Fibroblast of skin of right biceps (primary cell): ENCODE results near the gene MIOX.
"Not testable (repeated sequence)": the region's sequence is repeated elsewhere in the genome, so short reads cannot be mapped to it uniquely, and the experiment has no call there.

Experiments
- DNase-seq: peaks from one replicate; pipeline ENCODE4 v3.0.0-alpha.2; 2013

MIOX gene

DNA sequence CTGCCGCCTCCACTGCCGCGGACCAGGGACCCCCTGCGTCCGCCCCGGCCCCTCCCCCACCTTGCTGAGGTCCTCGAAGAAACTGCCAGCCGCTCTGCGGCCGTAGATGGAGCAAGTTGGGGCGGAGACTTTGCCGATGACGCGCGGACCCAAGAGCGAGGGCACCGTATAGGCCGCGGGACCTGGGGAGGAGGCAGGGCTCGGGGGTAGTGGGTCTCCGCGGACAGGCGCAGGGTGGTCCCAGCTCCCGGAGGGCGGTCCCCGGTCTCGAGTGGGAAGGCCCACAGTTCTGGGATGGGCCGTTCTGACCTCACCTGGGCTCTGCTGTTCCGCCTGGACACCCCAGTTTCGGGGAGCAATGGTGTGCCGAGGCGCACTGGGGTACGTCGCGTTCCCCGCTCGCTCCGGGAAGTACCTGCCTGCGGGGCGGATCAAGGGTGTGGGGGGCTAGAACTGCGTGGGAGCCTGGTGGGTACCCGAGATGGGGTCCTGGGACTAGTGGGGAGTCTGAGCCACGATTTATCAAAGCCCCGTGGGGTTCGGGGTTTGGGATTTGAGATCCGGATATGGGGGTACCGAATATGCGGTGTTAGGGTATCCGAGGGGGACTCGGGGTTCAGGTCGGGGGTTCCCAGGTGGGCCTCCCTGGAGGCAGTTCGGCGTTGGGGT is 44.4 kb downstream of the MIOX start:
- DNase-seq: peak; percentile 74

GRCh38 chr22:50531546-50531961 is 44.9 kb downstream of the MIOX start:
- no peak for DNase-seq

DNA sequence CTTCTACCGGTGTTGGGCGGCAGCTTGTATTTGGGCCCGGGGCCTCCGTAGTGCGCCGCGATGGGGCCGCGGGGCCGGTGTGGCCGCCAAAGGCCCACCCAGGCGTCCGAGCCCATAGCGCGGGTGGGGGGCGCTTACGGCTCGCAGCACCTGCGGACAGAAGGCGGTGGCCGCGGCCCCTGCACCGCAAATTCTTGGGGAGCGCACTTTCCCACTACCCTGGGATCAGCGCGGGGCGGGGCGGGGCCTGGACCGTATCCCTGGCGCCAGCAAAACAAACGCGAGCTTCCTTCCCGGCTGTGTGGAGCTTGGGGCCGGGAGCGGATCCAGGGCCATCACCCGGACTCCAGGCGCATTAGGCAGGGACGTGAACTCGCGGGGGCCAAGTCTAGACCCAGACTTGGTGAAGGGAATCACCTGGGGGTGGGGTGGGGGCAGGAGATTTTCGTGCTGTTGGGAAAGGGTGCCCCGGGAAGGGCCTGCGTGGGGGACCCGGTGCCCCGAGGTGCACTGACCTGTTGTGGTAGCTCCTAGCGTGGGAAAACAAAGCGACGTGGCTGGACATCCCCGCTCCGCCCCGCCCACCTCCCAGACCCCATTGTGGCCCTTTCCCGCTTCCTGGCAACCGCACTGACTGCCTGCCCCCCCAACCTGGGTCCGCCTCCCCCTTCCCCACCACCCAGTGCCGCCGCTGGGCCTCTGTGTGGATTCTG is 45.5 kb downstream of the MIOX start:
- peak; percentile 59 for DNase-seq

DNA sequence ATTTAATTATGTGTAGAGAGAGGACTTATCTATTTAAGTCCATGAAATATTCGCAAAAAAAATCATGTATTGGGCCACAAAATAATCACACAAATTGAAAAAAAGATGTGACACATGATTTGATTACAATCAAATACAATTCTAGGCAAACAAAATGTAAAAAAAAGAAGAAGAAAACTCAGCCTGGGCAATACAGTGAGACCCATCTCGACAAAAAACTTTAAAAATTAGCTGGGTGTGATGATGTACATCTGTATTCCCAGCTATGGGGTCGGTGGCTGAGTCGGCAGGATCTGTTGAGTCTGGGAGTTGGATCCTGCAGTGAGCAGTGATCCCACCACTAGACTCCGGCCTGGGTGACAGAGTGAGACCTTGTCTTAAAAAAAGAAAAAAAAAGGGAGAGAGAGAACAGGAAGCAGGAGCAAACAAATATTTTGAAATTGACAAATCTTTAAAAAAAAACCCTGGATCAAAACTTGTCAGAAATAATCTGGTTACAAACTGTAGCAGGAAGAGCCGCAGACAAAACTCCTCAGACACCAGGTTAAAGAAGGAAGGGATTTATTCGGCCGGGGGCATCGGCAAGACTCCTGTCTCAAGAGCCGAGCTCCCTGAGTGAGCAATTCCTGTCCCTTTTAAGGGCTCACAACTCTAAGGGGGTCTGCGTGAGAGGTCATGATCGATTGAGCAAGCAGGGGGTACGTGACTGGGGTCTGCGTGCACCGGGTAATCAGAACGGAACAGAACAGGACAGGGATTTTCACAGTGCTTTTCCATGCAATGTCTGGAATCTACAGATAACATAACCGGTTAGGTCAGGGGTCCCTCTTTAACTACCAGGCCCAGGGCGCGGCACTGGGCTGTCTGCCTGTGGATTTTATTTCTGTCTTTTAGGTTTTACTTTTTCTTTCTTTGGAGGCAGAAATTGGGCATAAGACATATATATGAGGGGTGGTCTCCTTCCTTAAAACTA is 46.5 kb downstream of the MIOX start:
- DNase-seq: no peak

GRCh38 chr22:50533856-50534711 is 47.4 kb downstream of the MIOX start:
- DNase-seq: not testable (repeated sequence)

DNA sequence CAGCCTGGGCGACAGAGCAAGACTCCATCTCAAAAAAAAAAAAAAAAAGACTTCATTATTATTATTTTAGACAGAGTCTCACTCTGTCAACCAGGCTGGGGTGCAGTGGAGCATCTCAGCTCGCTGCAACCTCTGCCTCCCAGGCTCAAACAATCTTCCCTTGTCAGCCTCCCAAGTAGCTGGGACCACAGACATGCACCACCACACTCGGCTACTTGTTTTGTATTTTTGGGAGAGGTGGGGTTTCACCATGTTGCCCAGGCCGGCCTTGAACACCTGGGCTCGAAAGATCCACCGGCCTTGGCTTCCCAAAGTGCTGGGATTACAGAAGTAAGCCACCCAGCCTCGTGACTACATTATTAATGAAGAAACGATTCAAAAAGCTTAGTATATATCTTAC is 48.5 kb downstream of the MIOX start:
- DNase-seq: no peak

DNA sequence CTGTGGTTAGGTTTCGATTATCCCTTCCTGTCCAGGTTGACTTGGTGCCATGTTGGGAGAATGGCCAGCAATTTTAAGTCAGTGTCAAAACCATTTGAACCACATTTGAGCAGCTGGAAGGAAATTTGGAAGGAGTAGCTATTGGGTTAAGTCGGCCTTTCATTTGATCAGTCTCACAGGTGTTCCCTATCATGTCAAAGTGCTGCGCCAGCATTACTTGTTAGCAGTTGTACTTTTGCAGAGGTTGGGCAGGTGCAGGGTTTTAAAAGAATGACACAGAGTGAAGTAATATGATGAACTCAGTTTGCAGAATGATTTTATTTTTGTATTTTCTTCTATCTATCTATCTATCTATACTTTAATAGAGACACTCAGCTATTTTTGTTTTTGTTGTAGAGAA is 49.6 kb downstream of the MIOX start:
- DNase-seq: no peak

DNA sequence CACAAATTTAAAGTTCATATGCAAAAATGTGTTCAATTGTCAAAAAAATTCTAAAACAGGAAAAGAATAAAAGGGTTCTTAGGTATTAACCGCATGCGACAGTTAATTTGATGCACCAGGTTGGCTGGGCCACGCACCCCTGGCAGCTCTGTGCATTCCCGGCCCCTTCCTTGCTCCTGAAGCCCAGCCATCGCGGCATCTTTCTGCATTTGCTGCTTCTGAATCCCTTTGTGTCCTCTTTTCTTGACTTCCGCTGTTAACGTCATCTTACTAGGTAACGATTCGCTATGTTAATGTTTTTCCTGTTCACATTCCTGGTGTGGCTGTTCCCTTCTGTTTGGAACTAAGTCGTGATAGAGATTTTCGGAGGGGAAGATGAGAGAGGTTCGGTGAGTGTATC is 51.1 kb downstream of the MIOX start:
- DNase-seq: no peak
